GM21515 (cell line): Measurements from ENCODE around the gene GRM5.

ENCODE experiments used
- ATAC-seq: cut with Tn5 transposase; IDR thresholded peaks from one replicate; pipeline ENCODE4 v1.9.1; 2021; ENCODE audit not compliant: unreplicated experiment

The GRM5 gene

DNA sequence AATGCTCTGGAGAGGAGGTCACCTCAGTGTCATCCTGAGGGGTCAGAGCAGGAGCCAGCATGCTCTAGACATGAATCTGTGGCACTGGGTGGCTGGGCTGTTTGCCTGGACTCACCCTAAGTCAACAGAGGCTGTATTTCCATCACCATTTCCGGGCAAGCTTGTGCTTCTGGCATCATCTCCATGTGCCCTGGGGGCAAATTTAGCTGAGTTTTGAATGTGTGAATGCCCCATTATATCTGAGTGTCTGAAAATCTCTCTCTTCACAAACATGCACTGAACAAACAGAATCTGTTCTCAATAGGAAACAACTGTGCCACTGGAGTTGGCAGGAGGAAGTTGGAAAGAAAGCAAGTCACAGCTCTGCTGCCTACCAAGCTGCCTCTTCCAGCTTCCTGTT, 356.2 kb downstream of the GRM5 start:
- no peak for ATAC-seq

DNA sequence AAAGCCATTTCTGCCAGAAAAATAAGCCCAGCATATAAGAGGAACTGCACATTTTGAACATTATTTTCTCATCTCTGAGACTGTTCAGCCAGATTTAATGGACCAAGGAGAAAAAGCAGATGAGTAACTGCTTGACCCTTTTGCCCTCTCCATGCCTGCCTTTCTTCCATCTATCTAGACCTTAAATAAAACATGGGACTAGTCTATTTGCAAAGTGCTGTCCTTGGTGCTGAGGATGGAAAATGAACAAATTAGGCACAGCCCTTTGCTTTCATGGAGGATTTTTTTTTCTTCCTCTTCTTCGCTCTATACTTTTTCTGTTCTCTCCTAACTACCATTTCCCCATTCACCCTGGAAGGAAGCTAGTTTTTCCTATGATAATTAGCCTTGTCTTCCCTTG, 361.3 kb downstream of the GRM5 start:
- ATAC-seq = no peak

DNA sequence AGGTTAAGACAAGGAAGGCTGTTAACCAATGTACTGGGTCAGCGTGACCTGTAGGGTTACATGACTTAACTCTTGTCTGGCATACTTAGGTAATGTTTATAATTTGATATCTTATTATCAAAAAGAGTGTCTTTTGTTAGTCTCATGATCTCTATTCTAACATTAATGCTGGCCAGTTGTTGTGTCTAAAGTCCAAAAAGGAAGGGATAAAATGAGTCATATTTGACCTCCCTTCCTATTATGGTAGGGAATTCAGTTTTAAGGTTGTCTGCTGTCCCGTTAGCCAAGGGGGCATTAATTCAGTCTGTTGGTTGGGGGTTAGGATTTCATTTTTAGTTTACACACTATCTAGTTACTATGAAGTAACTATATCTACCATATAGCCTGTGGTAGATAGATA, 364.0 kb downstream of the GRM5 start:
- ATAC-seq = no peak

DNA sequence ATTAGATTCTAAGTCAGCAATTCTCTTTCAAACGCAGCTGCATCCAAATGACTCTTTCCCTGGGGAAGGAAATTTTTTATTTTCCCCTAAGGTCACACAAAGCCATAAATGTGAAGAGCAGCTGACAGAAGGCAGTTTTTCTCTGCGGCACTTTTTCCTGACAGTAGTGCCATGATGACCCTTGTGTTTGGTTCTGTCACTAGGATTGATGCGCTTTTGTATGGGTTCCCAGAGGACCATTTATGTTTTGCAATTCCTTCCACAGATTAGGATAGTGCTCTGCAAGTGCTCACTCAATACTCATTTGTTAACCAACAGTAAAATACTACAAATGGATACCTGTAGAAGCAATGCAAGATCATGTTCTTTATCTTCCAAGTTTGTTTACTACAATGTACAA, 368.6 kb downstream of the GRM5 start:
- ATAC-seq = no peak

DNA sequence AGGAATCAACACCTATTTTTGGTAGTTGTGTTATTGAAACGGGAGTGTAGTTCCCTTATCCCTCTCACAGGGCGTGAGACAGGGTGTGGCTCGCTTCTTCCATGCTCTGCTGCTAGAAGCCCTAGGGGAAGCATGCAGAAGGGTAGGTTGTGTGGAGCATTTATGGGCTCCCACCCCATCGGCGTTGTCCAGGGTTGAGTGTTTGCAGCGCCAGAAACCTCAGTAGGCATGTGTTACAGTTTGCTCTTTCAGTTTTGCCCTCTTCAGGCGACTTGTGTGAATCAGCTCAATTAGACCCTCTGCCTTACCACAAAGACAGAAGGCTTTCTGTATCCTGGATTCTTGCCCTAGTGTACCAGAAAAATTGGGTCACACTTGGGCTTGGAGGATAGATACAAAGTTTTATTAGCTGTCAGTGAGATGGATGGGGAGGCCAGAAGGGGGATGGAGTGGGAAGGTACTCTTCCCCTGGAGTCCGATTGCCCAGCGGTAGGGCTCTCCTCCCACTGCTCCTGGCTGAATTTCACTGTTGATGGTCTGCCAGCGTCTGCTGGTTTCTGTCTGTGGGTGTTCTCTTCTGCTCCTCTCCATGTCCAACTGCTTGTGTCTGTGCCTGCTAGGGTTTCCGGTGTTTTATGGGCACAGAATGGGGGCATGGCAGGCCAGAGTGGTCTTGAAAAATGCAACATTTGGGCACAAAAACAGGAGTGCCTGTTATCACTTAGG, 369.9 kb downstream of the GRM5 start:
- no peak for ATAC-seq

DNA sequence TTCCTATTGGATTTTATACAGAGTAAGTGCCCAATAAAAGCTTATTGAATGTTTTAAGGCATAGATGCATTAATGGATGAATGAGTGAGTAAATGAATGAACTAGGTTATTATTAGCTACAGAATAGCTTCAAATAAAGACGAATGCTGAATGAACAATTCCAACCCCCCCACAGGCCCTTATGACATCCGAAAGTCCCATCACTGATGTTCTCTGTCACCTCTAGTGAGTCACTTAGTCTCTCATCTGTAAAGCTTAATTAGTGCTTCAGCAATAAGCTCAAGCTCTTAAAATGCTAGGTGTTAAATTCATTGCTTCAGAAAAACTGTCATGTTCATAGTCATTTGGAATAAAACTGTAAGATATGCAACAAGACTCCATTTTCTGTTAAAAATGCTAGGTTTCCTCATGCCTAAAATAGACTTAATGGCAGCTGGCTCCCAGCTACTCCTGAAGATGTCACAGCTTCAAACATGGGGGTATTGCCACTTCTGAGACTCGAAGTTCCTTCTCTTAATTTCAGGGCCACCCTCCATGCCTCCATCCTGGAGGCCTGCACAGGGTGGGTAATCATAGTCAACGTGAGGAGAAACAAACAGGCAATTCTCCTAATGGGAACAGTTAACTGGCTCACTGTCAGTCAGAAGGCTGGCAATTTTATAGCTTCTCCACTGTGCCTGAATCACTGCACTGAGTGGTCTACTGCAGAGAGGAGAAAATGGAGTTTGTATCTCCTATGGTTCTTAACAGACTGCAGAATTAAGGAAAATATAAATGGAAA, 373.3 kb downstream of the GRM5 start:
- no peak for ATAC-seq

DNA sequence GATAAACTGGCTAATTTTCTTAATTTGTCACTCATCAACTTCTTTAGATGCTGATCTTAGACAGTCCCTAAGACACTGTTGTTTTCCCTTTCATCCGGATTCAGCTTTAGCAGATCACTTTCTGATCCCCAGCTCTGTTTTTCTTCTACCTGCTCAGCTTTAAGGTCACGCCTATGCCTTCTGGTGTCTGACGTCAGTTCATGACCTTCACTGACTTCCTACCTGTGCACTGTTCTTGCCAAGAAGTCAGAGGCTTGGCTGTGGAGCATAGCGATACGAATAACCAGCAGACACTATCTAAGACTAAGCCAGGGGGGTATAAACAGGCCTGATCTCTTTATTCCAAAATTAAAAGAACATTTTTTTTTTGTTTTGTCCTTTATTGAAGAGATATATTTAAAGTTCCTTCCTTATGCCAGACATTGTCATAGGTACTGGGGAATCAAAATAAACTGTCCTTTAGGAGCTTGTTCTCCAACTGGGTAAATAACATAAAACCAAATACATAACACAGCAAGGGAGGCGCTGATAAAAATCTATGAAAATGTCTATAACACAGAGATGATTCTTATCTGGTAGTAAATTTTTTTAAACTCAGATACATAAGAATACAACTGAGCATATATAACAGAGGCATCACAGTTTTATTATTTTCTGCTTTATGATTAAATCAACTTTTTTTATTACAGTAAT, 376.1 kb downstream of the GRM5 start:
- ATAC-seq = no peak

DNA sequence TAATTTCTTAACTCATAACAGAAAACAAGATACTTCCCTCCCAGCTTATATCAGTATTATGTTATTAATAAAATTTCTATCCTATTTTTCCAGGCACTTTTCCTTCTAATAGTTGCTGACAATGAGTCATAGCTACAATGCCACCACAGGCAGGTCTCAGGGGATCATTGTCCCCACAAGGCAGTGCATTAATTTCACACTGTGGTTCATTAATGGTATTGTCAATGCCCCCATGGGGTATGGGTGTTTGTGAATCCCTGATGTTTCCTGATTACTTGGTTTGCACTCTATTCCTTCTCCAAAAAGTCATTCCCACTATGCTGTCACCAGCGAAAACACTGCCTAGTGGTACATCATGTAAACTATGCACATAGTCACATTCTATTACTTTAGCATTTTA, 382.8 kb downstream of the GRM5 start:
- no peak for ATAC-seq

DNA sequence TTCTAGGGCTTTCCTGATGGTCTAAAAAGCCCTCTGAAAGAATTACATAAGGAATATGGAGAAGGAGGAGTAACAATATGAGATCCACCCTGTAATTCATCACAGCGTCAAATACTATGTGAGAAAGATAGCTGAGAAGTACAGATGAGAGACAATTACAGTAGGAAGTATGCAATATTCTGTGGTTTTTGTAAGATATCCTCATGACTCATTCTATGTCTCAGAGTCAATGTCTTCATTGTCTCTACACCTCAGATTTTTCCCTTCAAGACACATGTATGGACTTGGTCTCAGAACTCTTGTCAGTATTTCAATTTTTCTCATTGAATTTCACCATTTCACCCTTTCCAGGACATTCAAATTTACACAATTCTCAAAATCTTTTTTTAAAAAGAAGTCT, 385.0 kb downstream of the GRM5 start:
- no peak for ATAC-seq

DNA sequence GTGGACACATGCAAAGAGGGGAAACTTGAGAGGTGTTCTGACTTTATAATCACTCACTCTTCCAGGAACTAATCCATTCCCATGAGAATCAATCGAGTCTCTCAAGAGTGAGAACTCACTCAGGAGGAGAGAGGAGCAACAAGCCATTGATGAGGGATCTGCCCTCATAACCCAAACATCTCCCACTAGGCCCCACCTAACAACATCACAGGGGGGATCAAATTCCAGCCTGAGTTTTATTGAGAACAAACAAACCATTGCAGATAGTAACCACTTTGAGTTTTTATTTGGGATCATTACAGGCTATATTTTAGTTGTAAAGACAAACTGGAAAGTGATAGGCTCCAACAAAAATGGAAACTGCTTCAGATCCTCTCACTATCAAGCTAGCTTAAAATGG, 399.4 kb downstream of the GRM5 start:
- ATAC-seq = no peak

DNA sequence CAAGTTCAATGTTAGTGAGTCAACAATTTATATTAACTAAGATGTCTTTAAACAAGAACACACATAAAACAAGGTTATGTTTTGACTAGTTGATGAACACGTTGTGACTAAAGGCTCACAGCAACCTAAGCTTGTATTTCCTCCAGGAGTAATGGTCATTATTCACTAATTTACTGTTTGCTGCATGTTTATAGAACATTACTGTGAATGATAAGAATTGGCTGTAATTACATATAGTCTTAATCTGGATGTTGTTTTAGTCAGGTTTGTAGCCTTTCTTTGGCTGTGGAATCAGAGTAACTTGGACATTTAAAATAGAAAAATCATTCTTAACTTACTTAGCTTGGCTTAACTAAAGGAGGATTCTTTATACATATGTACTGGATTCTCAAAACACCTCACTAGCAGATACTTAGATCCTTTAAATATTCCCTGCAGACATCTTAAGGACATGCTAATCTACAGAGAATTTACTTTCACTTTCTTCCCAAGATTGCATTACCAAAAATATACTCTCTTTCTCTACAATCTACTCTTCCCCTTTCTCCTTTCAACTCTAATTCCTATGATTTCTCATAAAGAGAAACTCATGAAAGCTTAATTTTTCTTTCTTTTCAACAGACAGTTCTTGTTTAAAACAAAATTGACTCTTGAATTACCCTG, 408.6 kb downstream of the GRM5 start:
- no peak for ATAC-seq

DNA sequence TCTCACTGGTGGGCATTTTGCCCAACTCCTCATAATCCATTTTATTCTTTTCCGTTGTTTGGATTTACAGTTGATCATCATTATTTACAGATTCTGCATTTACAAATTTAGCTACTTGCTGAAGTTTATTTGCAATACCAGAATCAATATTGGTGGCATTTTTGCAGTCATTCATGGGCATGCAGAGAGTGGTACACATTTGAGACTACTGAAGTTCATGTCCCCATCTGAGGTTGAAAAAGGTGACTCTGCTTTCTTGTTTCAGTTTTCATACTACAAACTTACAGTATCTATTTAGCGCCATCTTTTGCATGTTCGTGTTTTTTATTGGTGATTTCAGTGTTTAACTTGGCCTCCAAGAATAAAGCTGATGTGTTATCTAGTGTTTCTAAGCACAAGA, 409.5 kb downstream of the GRM5 start:
- ATAC-seq = no peak

DNA sequence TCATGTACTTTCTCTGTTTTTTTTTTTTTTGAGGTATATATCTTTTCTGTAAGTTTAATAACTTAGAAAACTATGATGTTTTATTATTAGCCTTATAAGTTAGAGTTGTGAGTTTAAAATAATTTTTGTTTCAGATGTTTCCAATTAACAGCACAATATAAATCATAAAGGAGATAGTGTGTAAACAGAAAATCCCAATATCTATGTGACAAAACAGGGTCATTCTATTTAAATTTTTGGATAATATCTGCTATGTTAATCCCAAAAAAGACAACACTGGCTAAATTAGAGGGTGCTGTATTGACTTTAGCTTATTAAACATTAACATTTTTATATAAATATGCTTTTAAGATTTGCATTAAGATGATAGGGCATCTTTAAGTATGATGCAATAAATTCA, 410.1 kb downstream of the GRM5 start:
- ATAC-seq = no peak

DNA sequence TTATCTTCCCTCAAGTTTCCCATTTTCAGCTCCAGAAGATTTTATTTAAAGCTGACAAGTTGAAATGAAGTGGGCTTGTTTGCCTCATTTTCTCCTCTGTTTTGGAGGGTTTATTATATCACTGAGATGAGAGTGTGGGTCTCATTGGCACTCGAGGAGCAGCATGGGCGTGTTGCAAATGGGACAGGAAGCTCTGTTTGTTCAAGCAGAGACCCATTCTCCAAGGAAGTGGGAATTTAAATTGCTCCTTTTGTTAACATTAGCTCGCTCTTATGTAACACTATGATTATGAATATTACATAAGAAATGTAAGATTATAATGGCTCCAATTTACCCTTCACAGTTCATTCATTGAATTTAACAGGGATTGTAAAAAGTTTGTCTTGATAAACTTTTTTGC, 410.6 kb downstream of the GRM5 start:
- ATAC-seq = no peak

DNA sequence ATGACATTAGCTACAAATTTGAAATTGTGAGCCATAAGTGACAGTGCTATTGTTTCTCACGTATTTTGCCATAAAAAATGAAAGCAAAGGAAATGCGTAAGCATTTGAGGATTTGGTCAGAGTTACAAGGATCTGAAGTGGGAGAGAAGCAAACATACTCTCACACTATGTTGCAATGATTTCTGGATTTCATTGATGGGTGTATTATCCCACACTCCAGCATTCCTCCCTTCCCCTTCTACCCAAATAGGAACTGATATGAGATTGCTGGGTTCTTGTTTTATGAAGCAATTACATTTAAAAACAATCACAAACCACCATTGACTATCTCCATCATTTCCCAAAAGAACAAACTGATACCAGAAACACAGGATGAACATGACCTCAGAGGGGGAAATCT, 414.2 kb downstream of the GRM5 start:
- no peak for ATAC-seq

DNA sequence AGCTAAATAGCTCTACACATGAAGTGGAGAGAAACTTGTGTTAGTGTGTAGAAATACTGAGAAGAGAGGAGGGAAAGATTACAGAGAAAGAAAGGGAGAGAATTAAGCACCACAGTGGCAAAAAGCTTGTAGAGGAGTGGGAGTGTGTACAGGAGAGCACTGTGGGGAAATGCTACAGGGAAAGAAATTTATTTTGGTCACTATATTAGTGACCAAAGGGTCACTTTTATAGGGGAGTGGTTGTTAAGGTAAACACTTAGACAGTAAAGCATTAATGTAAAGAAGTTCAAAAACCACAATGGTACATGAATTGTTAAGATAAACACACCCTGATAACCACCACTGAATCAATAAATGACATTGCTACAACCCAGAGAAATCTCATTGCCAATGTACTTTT, 421.1 kb downstream of the GRM5 start:
- no peak for ATAC-seq

DNA sequence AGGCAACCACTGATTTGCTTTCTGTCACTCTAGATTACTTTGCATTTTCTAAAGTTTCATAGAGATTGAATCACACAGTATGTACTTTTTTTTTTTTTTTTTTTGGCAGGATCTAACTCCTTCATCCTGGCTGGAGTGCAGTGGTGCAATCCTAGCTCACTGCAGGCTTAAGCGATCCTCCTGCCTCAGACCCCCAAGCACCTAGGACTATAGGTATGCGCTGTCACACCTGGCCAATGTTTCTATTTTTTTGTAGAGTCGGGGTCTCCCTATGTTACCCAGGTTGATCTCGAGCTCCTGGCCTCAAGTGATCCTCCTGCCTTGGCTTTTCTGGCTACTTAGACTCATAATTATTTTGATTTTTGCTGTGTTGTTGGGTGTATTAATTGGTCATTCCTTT, 433.6 kb downstream of the GRM5 start:
- no peak for ATAC-seq

DNA sequence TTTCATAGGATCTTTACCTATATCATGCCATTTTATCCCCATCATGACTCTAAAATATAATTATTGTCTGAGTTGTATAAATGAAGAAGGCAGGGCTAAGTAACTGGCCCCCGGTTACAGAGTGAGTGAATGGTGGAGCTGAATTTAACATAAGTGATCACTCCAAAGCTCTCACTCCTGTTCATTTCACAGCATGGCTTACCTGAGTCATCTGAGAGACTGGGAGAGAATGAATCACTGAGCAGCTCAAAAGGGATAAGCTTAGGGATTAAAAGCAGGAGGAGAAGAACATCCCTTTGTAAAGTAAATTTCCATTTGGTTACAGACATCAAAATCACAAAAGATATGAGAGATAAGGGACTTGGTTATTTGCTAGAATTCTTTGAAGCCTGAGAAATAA, 434.3 kb downstream of the GRM5 start:
- ATAC-seq = no peak

DNA sequence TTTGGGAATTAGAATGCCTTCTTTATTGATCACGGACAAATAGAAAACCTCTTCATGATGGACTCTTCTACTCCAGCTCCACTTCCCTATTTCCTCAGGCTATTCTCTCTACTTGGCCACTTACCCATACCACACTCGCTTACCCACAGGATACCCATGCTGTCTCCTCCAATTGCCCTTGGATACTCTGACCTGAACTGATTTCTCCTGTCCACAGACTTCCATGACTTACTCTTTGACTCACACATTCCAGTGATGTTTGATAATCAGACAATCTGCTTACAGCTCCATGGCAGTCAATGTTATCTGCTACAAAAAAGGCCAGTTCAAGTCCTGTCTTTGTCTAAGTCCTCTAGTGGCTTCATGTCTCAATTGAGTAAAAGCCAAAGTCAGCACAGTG, 436.3 kb downstream of the GRM5 start:
- ATAC-seq = no peak

DNA sequence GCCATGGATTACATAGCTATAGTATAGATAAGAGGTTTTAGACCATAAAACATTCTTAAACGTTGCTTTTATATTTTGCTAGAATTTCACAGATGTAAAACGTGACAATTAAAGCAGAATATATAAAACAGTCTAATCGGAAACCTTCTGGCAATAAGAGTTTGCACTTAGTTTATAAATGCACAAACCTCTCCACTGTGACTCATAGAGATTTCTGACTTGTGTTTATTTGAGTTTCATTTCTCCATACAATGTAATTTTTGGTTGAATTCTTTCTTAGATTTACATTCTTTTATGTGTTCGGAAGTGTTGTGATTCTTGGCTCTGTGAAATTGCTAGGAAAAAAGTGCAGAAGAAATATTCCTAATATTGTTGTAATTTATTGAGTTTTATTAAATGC, 439.6 kb downstream of the GRM5 start:
- ATAC-seq = no peak

DNA sequence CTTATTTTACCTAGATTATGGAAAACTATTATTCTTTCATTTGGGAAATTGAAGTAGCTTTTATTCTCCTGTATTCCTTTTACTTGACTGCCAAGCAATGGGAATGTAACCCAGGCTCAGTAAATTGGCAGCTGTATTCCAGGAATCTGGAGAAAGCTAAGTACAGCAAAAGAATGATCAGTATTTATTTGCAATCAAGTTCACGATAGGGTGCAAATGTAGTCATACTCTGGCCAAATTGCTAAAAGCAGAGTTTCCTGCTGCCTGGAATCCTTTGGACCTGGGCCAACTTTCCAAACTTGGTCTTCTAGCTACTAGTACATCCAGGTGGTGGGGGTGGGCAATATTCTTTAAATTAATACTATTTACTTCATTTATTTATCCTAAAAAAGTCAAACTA, 442.3 kb downstream of the GRM5 start:
- ATAC-seq = no peak
